Activated T-helper 17 cell treated with anti-CD3 and anti-CD28 coated beads, Interleukin-2, amount 50 U/mL, for 72 hours (primary cell): ENCODE results near the gene PDE8A. TPM values are rescaled to one million over a fixed set of nuclear protein-coding genes. Genes with fewer than 3 reads are reported as not detected.

Source experiments
- ATAC-seq: fragments of 150-1000 bp; cut with Tn5 transposase; replicated peaks from 2 replicates; pipeline ENCODE4 v1.10.0; 2021; ENCODE audit warnings: mild to moderate bottlenecking, moderate library complexity
- H3K27ac Mint-ChIP-seq: one replicate; pipeline ENCODE4 v1.8.0; 2022; ENCODE audit warnings: mixed read lengths
- H3K27me3 Mint-ChIP-seq: one replicate; pipeline ENCODE4 v1.8.0; 2022; ENCODE audit warnings: mixed read lengths
- H3K36me3 Mint-ChIP-seq: one replicate; pipeline ENCODE4 v1.8.0; 2022; ENCODE audit warnings: low read depth, mild to moderate bottlenecking, mixed read lengths
- H3K4me1 Mint-ChIP-seq: one replicate; pipeline ENCODE4 v1.8.0; 2022; ENCODE audit warnings: mixed read lengths
- H3K4me3 Mint-ChIP-seq: one replicate; pipeline ENCODE4 v1.8.0; 2022; ENCODE audit warnings: mild to moderate bottlenecking, mixed read lengths
- H3K9me3 Mint-ChIP-seq: one replicate; pipeline ENCODE4 v1.8.0; 2022; ENCODE audit warnings: mixed read lengths
- total RNA-seq, 2 donors: library from RNA; stranded (reverse); gene quantifications; one replicate each; pipeline ENCODE4 v1.2.3, GENCODE V29; 2022

PDE8A gene
- total RNA-seq, 2 donors from 2014 or later = 23.7 to 34.2 TPM

DNA sequence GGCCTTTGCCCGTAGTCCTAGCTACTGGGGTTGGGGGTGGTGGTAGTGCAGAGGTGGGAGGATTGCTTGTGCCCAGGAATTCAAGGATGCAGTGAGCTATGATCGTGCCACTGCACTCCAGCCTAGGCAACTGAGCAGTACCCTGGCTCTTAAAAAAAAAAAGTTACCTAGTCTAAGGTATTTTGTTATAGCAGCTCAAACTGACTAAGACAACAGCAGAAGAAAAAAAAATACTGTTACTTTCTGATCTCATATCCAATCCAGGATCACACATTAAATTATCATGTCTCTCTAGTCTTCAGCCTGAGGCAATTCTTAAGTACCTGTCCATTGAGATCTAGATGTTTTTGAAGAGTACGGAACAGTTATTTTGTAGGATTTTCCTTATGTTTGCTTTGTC is 39.8 kb downstream of the PDE8A start:
- ATAC-seq = no peak
- no peaks in the 10 kb centered on the region for H3K36me3 Mint-ChIP-seq
- no peaks in the 10 kb centered on the region for H3K27me3 Mint-ChIP-seq
- H3K4me1 Mint-ChIP-seq = peaks cover 37% of the 10 kb centered on the region
- no peaks in the 10 kb centered on the region for H3K9me3 Mint-ChIP-seq
- no peak overlapping the region for H3K4me3 Mint-ChIP-seq
- H3K27ac Mint-ChIP-seq = no peak overlapping the region

DNA sequence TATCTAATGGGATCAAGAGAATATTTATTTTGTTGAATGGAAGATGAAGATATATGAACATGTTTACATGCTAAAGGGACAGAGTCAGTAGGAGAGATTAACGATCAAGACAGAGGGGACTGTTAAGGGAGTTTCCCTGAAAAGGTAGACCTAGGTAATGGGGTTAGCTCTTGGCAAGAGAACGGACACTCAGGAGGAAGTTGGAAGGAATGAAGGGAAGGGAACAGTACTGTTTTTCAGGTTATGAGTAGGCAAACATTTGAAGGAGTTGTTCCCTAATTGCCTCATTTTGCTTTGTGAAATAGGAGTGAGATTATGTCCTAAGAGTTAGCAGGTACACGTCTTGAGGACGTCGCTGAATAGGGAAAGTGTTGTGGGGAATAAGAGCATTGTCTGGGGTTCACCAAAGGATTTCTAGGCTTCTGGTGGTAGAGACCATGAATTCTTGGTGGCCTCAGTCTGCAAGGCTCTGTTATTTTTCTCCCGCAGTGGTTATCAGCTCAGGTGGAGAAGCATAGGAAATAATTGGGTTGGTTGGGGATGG is 41.3 kb downstream of the PDE8A start:
- Mint-ChIP-seq H3K36me3 (no peaks in the 10 kb centered on the region), H3K27ac (no peak overlapping the region), H3K4me3 (no peak overlapping the region), H3K9me3 (no peaks in the 10 kb centered on the region), H3K4me1 (peaks cover 39% of the 10 kb centered on the region), H3K27me3 (no peaks in the 10 kb centered on the region)
- ATAC-seq = no peak

DNA sequence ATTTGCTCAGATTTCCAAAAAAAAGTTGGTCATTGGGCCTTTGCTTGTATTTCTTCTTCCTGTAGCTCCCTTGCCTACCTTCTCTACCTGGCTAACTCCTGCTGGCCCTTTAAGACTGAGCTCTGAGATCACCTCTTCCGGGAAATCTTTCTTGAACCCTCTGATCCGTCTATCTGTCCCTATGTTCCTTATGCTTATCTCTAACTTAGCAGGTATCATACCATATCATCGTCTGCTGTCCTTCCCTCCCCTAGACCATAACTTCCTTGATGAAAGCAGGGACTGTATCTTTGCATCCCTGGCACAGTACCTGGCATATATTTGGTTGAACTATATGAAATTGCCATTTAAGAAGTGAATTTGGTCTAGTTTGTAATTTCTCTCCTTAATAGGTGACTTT is 42.3 kb downstream of the PDE8A start:
- Mint-ChIP-seq H3K36me3 (no peaks in the 10 kb centered on the region), H3K27ac (peak overlapping the region; percentile 12)

DNA sequence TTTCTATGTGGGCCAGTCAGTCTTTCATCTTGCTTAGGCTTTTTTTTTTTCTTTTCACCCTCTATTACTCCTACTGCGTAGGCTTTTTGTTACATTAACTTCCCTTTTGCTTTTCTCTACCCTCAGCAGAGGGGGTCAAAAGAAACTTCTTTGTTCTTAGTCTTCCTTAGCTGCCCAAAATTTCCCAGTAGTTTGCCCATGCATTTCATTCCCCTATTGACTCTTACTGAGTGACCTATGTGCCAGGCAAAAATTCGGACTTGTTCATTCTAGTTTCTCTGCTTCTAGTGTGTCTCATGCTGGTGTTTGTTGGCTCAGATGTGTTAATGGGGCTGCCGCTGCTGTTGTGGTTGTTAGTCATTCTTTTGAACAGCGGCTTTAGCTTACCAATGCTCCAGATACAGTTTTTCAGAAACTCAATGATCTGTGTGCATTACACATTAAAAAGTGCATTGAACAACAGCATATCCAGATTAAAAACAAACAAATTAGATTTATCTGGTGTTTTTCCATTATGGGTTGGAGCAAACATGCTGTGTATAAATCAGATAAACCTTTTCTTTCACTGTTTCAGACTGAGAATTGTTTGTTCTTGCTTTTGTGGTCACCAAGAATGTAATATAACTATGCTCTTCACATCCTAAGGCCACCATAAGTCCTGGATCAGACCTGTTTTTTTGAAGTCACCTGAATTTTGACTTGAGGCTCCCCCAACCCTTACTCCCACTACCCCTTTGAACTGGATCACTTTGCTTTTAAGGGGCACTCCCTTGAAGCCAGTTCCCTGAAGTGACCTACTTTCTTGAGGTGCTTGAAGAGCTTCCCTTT is 43.1 kb downstream of the PDE8A start:
- Mint-ChIP-seq H3K4me1 (peaks cover 44% of the 10 kb centered on the region), H3K9me3 (no peaks in the 10 kb centered on the region), H3K36me3 (no peaks in the 10 kb centered on the region), H3K27ac (peak overlapping the region; percentile 12), H3K4me3 (peak overlapping the region; percentile 42), H3K27me3 (no peaks in the 10 kb centered on the region)
- ATAC-seq = peak; percentile 88

More for the DNA sequence above, 42.3 kb downstream of the PDE8A start:
- Mint-ChIP-seq H3K4me3 (peak overlapping the region; percentile 42), H3K4me1 (peaks cover 41% of the 10 kb centered on the region), H3K9me3 (no peaks in the 10 kb centered on the region), H3K27me3 (no peaks in the 10 kb centered on the region)
- ATAC-seq = no peak

DNA sequence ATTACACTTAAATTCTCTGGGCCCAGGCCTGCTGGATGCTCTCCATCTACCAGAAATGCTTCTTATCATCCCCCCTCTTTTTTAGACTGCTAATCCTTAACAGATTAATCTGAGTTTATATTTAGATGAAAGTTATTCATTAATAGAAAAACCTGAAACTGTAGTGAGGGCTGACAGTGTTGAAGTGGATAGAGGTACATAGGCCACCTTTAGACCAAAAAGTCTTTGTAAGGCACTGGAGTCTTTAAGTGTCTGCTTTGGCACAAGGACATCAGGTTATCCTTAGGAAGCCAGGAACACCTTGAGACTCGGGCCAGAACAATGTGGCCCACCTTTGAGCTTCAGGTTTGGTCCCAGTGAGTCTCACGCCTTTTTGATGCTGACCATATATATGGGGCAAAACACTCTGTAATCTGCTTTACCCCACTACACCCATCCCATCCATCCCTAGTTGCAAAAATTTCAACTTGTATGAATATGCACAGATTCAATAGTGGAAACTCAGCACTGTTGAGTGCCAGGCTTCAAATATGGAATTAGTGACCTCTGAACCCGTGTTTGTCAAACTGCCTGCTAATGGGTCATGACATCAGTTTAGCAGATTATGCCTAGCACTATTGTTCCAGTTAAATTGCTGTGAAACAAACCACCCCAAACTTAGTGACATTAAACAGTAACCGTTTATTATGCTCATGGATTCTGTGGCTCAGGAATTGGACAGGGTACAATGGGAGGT is 44.0 kb downstream of the PDE8A start:
- no peak for ATAC-seq
- Mint-ChIP-seq H3K4me1 (peaks cover 50% of the 10 kb centered on the region), H3K27me3 (no peaks in the 10 kb centered on the region), H3K4me3 (no peak overlapping the region), H3K9me3 (no peaks in the 10 kb centered on the region), H3K27ac (no peak overlapping the region), H3K36me3 (no peaks in the 10 kb centered on the region)

DNA sequence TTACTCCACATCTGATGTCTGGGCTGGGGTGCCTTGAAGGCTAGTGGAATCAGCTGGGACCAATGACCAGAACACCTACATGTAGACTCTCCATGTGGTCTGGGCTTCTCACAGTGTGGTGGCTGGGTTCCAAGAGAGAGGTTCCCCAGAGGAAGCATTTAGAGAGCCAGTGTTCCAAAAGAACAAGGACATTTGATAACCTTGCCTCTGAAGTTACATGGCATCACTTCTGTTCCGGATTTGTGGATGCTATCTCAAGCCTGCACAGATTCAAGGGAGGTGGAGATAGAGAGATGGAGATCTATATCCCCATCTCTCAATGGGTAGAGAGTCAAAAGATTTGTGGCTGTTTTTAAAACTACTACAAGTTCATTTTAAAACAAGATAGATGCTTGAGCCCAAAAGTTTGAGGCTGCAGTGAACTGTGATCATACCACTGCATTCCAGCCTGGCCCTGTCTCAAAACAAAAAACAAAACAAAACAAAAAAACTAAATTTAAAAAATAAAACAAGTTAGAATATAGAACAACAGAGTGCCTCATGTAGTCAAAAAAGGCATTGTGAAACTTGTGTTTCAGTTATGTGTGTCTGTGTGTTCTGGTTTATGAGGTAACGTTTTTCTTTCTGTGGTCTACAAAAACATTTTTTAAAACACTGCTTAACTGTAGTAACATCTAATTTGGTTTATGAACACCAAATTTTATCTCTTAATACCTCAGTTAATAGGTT is 44.8 kb downstream of the PDE8A start:
- Mint-ChIP-seq H3K4me3 (peak overlapping the region; percentile 27), H3K27ac (peak overlapping the region; percentile 55), H3K4me1 (peaks cover 55% of the 10 kb centered on the region), H3K36me3 (no peaks in the 10 kb centered on the region), H3K9me3 (no peaks in the 10 kb centered on the region), H3K27me3 (no peaks in the 10 kb centered on the region)
- ATAC-seq = no peak

DNA sequence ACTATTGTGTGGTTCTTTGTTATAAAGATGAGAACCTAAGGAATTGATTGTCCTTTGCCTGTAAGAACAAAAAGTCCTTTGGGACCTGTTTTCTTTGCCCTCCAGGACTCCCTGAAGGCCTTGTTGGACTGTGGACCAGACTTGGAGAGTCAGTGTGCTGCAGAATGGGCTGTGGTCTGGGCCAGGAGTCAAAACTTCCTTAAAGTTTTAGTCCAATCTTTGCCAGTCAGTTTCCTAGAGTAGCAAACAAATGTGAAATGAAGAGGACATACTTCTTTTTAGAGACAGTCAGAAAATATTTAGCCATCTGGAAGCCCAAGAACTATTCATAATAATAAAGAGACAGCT is 45.4 kb downstream of the PDE8A start:
- Mint-ChIP-seq H3K4me3 (peak overlapping the region; percentile 27), H3K4me1 (peaks cover 60% of the 10 kb centered on the region), H3K27ac (peak overlapping the region; percentile 55), H3K27me3 (no peaks in the 10 kb centered on the region), H3K9me3 (no peaks in the 10 kb centered on the region), H3K36me3 (no peaks in the 10 kb centered on the region)
- no peak for ATAC-seq

DNA sequence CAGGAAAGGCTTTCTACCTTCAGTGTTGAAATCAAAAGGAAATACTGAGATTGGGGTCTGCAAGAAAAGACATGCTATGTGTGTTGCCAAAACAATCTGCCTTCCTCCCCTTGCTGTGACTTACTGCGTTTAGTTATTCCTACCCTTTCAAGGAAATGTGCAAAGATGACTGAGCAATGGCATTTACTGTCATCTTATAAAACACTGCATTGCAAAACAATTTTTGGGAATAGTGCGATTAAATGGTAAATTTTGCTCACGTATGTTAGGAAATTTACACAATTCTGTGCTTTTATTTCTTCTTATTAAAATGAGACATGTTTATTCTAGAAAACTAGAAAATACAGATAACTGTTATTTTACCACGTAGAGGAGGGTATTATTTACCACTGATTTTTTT is 45.8 kb downstream of the PDE8A start:
- H3K4me3 Mint-ChIP-seq = no peak overlapping the region
- H3K27ac Mint-ChIP-seq = no peak overlapping the region
- no peaks in the 10 kb centered on the region for H3K9me3 Mint-ChIP-seq
- H3K4me1 Mint-ChIP-seq = peaks cover 62% of the 10 kb centered on the region
- ATAC-seq = no peak
- no peaks in the 10 kb centered on the region for H3K27me3 Mint-ChIP-seq
- no peaks in the 10 kb centered on the region for H3K36me3 Mint-ChIP-seq

DNA sequence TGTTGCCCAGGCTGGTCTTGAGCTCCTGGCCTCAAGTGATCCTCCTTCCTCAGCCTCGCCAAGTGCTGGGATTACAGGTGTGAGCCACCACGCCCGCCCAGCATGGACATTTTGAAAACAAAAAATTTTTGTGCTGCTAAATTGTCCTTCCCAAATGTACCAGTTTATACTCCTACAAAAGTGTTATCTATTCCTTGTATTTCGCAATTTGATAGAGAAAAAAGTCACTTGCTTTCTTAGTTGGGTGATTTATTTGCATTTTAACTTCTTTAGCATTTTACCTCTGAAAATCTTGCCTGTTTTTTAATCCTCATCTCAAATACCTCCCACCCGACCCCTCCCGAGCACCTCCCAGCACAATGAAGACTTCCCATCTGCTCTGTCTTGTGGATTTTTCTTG is 46.8 kb downstream of the PDE8A start:
- no peaks in the 10 kb centered on the region for H3K36me3 Mint-ChIP-seq
- no peak overlapping the region for H3K4me3 Mint-ChIP-seq
- peaks cover 58% of the 10 kb centered on the region for H3K4me1 Mint-ChIP-seq
- no peaks in the 10 kb centered on the region for H3K9me3 Mint-ChIP-seq
- no peaks in the 10 kb centered on the region for H3K27me3 Mint-ChIP-seq
- no peak for ATAC-seq
- no peak overlapping the region for H3K27ac Mint-ChIP-seq

DNA sequence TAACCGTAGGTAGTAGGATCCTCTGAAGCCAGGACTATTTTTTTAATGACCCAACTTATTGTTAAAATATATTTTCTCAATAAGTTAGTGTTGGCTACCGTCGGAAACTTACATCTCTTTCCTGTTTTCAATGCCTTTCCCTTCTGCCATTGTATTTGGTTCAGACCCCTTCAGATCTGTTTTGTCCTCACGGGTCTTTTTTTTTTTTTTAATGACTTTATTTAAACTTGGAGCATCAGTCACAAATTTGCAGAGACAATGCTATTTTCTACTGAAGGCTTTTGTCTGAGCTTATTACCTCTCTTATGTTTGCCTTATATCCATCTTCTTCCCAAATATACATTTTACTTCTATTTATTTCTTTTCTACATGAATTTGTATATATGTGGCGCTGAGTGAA is 47.6 kb downstream of the PDE8A start:
- Mint-ChIP-seq H3K4me3 (peak overlapping the region; percentile 45), H3K36me3 (no peaks in the 10 kb centered on the region), H3K4me1 (peaks cover 50% of the 10 kb centered on the region), H3K9me3 (no peaks in the 10 kb centered on the region), H3K27me3 (no peaks in the 10 kb centered on the region), H3K27ac (no peak overlapping the region)
- ATAC-seq = no peak

DNA sequence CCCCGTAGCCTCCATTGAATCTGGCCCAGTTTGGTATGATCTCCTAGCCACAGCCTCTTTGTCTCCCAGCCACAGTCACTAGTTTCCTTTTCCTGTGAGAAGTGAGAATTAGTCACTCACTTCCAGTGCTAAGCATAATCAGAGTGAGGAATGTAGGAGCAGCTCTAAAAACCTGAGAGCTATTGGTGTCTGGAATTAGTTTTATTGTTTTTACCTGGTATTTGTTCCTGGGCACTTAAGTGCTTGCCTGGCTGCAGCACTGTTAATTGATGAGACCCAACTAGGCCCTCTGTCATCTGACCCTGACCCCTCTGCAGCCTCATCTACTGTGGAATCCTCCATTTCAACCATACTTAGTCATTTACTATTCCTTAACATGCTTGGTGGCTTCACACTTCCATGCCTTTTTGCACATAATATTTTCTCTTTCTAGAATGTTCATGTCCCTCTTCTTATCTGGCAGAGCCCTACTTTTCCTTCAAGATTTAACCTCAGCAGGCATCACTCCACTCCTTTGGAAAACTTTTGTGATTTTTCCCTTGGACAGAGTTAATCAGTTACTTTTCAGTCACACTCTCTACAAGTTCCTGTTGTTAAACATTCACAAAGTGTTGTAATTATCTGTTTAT is 48.8 kb downstream of the PDE8A start:
- peak; percentile 88 for ATAC-seq
- Mint-ChIP-seq H3K4me1 (peaks cover 44% of the 10 kb centered on the region), H3K9me3 (no peaks in the 10 kb centered on the region), H3K36me3 (no peaks in the 10 kb centered on the region), H3K27me3 (no peaks in the 10 kb centered on the region), H3K4me3 (peak overlapping the region; percentile 45), H3K27ac (peak overlapping the region; percentile 77)

DNA sequence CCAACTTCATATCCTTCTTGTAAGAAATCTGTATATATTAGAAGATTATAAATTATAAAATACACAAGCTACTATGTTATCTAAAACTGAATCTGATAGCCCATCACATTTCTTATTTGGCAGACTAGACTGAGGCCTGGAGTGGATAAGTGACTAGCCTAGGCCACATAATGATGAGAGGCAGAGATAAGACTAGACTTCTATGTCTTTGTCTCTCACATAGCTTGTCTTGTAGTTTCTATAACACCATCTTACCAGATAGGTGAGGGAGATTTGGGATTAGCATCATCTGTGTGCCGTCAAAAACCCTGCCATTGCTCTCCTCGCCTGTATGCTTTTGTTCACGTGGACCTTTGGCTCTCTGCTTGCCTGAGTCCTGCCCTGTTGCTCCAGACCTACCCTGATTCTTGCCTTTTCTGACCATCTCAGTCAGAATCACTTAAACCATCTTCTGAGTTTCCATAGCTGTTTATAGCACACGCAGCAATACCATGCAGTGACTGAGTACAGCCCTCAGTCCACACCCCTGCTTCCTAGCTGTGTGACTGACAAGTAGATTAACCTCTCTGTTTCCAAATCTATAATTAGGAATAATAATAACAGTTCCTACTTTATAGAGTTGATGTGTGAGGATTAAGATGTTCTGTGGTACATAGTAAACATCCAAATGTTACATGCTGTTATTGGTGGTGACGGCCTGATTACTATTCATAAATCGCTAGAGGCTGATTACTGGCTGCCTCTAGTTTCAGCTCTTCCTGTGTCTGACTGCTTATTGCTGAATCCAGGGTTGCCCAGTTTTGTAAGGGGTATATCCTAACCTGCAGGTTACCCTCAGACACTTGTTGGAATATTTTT is 49.7 kb downstream of the PDE8A start:
- no peaks in the 10 kb centered on the region for H3K9me3 Mint-ChIP-seq

DNA sequence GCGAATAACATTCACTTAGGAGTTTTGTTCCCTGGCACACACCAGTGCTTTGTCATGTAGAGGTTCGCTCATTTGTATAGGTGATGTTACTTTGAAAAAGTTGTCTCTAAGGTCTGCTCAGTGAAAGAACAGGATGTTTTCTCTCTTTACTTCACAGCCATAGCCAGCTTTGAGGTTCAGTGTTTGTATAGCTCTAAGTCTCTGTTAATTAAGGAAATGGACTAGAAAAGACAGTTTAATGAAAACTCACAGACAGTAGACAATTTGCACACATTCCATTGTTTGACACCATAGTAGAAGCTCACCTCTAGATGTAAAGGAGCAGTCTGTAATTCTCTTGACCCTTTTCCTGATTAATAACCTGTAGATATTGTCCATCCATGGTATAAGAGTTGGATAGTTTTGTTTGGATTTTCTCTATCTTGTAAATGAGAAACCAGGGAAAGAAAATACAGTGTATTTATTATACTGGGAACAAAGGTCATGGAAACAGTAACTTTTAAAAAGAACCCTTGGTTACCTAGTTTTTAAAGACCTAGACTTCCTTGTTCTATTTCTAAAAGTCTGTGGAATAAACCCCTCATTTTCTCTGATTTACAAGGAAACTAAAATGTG is 50.4 kb downstream of the PDE8A start:
- no peak overlapping the region for H3K27ac Mint-ChIP-seq
- no peaks in the 10 kb centered on the region for H3K27me3 Mint-ChIP-seq
- H3K9me3 Mint-ChIP-seq = no peaks in the 10 kb centered on the region
- peak overlapping the region; percentile 49 for H3K4me3 Mint-ChIP-seq
- H3K36me3 Mint-ChIP-seq = no peaks in the 10 kb centered on the region
- H3K4me1 Mint-ChIP-seq = peaks cover 44% of the 10 kb centered on the region
- ATAC-seq = no peak

More for the DNA sequence above, 49.7 kb downstream of the PDE8A start:
- no peak for ATAC-seq
- Mint-ChIP-seq H3K4me1 (peaks cover 43% of the 10 kb centered on the region), H3K27ac (no peak overlapping the region), H3K27me3 (no peaks in the 10 kb centered on the region), H3K36me3 (no peaks in the 10 kb centered on the region), H3K4me3 (peak overlapping the region; percentile 49)
